ENCODE results near the gene SEMA3B. TPM values are rescaled to one million over a fixed set of nuclear protein-coding genes. Genes with fewer than 3 reads are reported as not detected.
A peak's percentile ranks its signal among the peaks of the same experiment; 100 is the strongest.

Gene SEMA3B
- total and polyA plus RNA-seq, 2 donors (not counting 3 experiments of a cell fraction or from before 2014, with no cell fraction given) = 1.2 to 1.5 TPM

GRCh38 chr3:50273689-50274065, 4.7 kb downstream of the SEMA3B start:
- Histone ChIP-seq H3K9ac (replicated peaks; ENCODE audit: extremely low read depth, insufficient read depth, low read length) (no peak overlapping the region), H3K9me1 (replicated peaks; ENCODE audit: control insufficient read depth, extremely low read depth, insufficient read depth, low read length) (no peaks in the 10 kb centered on the region), H3K9me3 (replicated peaks; ENCODE audit: control insufficient read depth, insufficient read depth, low read length) (no peaks in the 10 kb centered on the region), H3K4me1 (ENCODE audit: control insufficient read depth, extremely low read depth, insufficient read depth, low read length) (peaks cover 2% of the 10 kb centered on the region), H3K4me3 (replicated peaks in 1 of 3; ENCODE audit: insufficient read depth in 1 of 3, low read depth in 1 of 3, low read length in 3 of 3) (no peak overlapping the region), H3K27me3 (ENCODE audit: control insufficient read depth in 2 of 2, insufficient read depth in 2 of 2, low read length in 2 of 2) (peaks cover 18 to 24% of the 10 kb centered on the region in 2 experiments), H3K4me2 (ENCODE audit: insufficient read depth, low read length) (no peak overlapping the region), H3K27ac (ENCODE audit: insufficient read depth, low read depth, low read length) (no peak overlapping the region), H3K79me2 (ENCODE audit: control insufficient read depth, insufficient read depth, low read length) (no peaks in the 10 kb centered on the region), H4K20me1 (replicated peaks; ENCODE audit: control insufficient read depth, extremely low read depth, insufficient read depth, low read length) (no peaks in the 10 kb centered on the region), H3K36me3 (ENCODE audit: control insufficient read depth in 2 of 2, extremely low read depth in 1 of 2, insufficient read depth in 2 of 2, low read length in 2 of 2) (no peaks in the 10 kb centered on the region), H2AFZ (ENCODE audit: low read depth, low read length) (no peak overlapping the region)
- intact Hi-C loops (cut with micrococcal nuclease) = loop anchor here (1.0 kb wide), 5 partner anchors 13 to 79 kb away; no protein-coding TSS in a partner anchor
- FAIRE-seq (no peak), DNase-seq (ENCODE audit: low read depth, low spot score) (no peak)
- TF ChIP-seq EZH2 (IDR thresholded peaks at IDR 0.05; ENCODE audit: borderline replicate concordance, low read depth, low read length, severe bottlenecking) (peak; percentile 38), JUN (IDR thresholded peaks at IDR 0.05; ENCODE audit: borderline replicate concordance, insufficient read depth, insufficient read length, low read depth) (no peak), MAX (IDR thresholded peaks at IDR 0.05; ENCODE audit: insufficient read depth, insufficient read length) (no peak), POLR2AphosphoS5 (IDR thresholded peaks at IDR 0.05; ENCODE audit: insufficient read depth, low read depth, low read length) (no peak), CTCF (IDR thresholded peaks at IDR 0.05; ENCODE audit: extremely low read depth in 1 of 2, insufficient read depth in 1 of 2, low read depth in 1 of 2, low read length in 2 of 2) (no peak), GATA2 (IDR thresholded peaks at IDR 0.05; ENCODE audit: insufficient read depth, insufficient read length, low read depth, low read length) (no peak), FOS (IDR thresholded peaks at IDR 0.05; ENCODE audit: borderline replicate concordance, insufficient read depth, low read length) (no peak)
- dilution Hi-C loops (cut with MboI; ENCODE audit: extremely low pct_ligation_motif_present, low sequenced_read_pairs) = no loop called here
- BruUV-seq (replicated peaks) = no TSS peak
- ChIA-PET POLR2A (no interaction called here), CTCF (interaction anchor here (1.1 to 4.9 kb wide), 4 partner anchors 47 to 110 kb away, joined by 3 to 53 read pairs (median 30); partner anchors contain the start of gene HYAL2)
